Smooth muscle cell (in vitro differentiated cells): Measurements from ENCODE around the gene BTBD1. TPM values are rescaled to one million over a fixed set of nuclear protein-coding genes. Genes with fewer than 3 reads are reported as not detected.
A peak's percentile ranks its signal among the peaks of the same experiment; 100 is the strongest.

Source experiments
- DNase-seq: peaks from one replicate; lab custom pipeline; 2025; ENCODE audit not compliant: unreplicated experiment; lab: John Stamatoyannopoulos, UW
- H2AFZ ChIP-seq: fragments of 200-600 bp; sonication (generic); 2 replicates; pipeline ENCODE4 v1.6.0; 2016; ENCODE audit warnings: antibody characterized with exemption, low read depth, mild to moderate bottlenecking
- H3F3A ChIP-seq: fragments of 200-600 bp; sonication (generic); 2 replicates; pipeline ENCODE4 v1.6.0; 2017; ENCODE audit warnings: antibody characterized with exemption, low read depth
- H3K27ac ChIP-seq: fragments of 200-600 bp; sonication (generic); 2 replicates; pipeline ENCODE4 v1.5.1; 2016; ENCODE audit warnings: low read depth, mild to moderate bottlenecking
- H3K27me3 ChIP-seq: fragments of 200-600 bp; sonication (generic); 2 replicates; pipeline ENCODE4 v1.6.1; 2016; ENCODE audit warnings: low read depth, mild to moderate bottlenecking
- H3K36me3 ChIP-seq: fragments of 200-600 bp; sonication (generic); 2 replicates; pipeline ENCODE4 v1.5.1; 2016; ENCODE audit warnings: low read depth
- H3K4me1 ChIP-seq: fragments of 200-600 bp; sonication (generic); 2 replicates; pipeline ENCODE4 v1.5.1; 2016; ENCODE audit warnings: low read depth
- H3K4me2 ChIP-seq: fragments of 200-600 bp; sonication (generic); 2 replicates; pipeline ENCODE4 v1.6.0; 2016; ENCODE audit warnings: mild to moderate bottlenecking
- H3K4me3 ChIP-seq: fragments of 200-600 bp; sonication (generic); 2 replicates; pipeline ENCODE4 v1.5.1; 2016; ENCODE audit warnings: mild to moderate bottlenecking
- H3K79me2 ChIP-seq: fragments of 200-600 bp; sonication (generic); 2 replicates; pipeline ENCODE4 v1.6.0; 2016; ENCODE audit warnings: low read depth, mild to moderate bottlenecking
- H3K9ac ChIP-seq: fragments of 200-600 bp; sonication (generic); 2 replicates; pipeline ENCODE4 v1.6.0; 2016; ENCODE audit warnings: low read depth
- H3K9me3 ChIP-seq: fragments of 200-600 bp; sonication (generic); replicated peaks from 2 replicates; pipeline ENCODE4 v1.5.1; 2016; ENCODE audit warnings: low read depth
- H4K20me1 ChIP-seq: fragments of 200-600 bp; sonication (generic); 2 replicates; pipeline ENCODE4 v1.6.0; 2016; ENCODE audit warnings: low read depth
- WGBS: methylation state at CpG from one replicate; pipeline ENCODE4 v1.1.7; 2016; ENCODE audit warnings: low lambda C conversion rate; 5-methylcytosine and 5-hydroxymethylcytosine counted together
- polyA plus RNA-seq: library from polyadenylated mRNA; unstranded; fragments of >200 nt; fragmentation: Nextera tagmentation; extraction: Ambion mirVana; gene quantifications from 2 replicates; pipeline ENCODE4 v1.2.1, GENCODE V29; 2016
- total RNA-seq: library from RNA; depleted of rRNA; stranded (reverse); fragments of >200 nt; gene quantifications from 2 replicates; pipeline ENCODE4 v1.2.3, GENCODE V29; 2014
- TF ChIP-seq, protein P1 (sequence below): fragments of 200-600 bp; sonication (generic); IDR thresholded peaks from 2 replicates; pipeline ENCODE4 v1.5.1; 2017; ENCODE audit warnings: borderline replicate concordance, mild to moderate bottlenecking, antibody characterized with exemption; ENCODE audit not compliant: insufficient read depth, poor library complexity, severe bottlenecking

The BTBD1 gene
- total and polyA plus RNA-seq, 2 experiments from 2014 or later: 43.2 to 75.2 TPM

DNA sequence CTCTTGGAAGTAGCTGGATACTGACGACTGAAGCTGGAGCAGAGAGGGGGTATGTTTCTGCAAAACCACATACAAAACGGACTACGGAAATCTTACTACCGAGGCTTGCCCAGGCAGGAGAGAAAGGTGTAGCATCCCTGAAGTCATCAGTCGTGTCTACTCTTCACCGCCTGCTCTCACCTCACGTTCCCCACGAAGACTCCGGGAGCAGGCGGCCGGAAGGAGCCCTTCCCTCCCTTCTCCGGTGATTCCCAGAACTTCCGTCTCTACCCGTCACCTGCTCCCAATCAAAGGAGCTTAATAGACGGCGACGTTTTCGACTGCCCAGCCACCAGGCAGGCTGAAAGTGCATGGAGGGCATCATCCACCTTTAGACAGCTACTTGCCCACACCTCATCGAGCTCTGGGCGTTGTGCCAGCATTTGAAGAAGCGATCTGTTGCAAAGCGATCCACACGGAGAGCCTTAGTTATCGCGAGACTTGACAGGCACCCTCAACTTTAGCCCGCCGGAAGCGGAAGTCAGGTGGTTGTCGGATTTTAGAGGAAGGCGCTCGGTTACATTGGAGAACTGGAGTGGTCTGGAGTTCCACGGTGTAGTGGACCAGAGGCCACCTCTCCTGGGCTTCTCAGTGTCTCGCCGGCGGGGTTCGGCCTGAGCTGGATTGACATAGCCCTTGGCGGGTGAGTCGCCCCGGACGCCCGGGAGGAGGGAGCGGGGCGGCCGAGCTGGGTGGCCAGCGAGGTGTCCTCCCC, 81.2 kb downstream of the BTBD1 start, which contains the start of gene RAMAC:
Gene RAMAC (plus strand): TSS at position 523 of the 754 bp plus-strand sequence. CDS start 2,809 bp downstream, outside the sequence.
- no peaks in the 10 kb centered on the region for H3F3A ChIP-seq
- H3K4me2 ChIP-seq: peak within 1 kb of the TSS; percentile 91
- H3K4me3 ChIP-seq: peak within 1 kb of the TSS; percentile 73
- H4K20me1 ChIP-seq: peaks cover 3% of the 10 kb centered on the region
- peak; percentile 49 for DNase-seq
- H3K9me3 ChIP-seq: no peaks in the 10 kb centered on the region
- peaks cover 8% of the 10 kb centered on the region for H3K4me1 ChIP-seq
- H2AFZ ChIP-seq: peak within 1 kb of the TSS; percentile 96
- H3K27ac ChIP-seq: peak within 1 kb of the TSS; percentile 20
- no peaks in the 10 kb centered on the region for H3K36me3 ChIP-seq
- H3K9ac ChIP-seq: peak within 1 kb of the TSS; percentile 84
- 7% methylated on average over 44 of the region's 45 CpGs for WGBS
- TF ChIP-seq, protein P1, sequence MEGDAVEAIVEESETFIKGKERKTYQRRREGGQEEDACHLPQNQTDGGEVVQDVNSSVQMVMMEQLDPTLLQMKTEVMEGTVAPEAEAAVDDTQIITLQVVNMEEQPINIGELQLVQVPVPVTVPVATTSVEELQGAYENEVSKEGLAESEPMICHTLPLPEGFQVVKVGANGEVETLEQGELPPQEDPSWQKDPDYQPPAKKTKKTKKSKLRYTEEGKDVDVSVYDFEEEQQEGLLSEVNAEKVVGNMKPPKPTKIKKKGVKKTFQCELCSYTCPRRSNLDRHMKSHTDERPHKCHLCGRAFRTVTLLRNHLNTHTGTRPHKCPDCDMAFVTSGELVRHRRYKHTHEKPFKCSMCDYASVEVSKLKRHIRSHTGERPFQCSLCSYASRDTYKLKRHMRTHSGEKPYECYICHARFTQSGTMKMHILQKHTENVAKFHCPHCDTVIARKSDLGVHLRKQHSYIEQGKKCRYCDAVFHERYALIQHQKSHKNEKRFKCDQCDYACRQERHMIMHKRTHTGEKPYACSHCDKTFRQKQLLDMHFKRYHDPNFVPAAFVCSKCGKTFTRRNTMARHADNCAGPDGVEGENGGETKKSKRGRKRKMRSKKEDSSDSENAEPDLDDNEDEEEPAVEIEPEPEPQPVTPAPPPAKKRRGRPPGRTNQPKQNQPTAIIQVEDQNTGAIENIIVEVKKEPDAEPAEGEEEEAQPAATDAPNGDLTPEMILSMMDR: no peak
- H3K27me3 ChIP-seq: no peaks in the 10 kb centered on the region
- peaks cover 15% of the 10 kb centered on the region for H3K79me2 ChIP-seq

DNA sequence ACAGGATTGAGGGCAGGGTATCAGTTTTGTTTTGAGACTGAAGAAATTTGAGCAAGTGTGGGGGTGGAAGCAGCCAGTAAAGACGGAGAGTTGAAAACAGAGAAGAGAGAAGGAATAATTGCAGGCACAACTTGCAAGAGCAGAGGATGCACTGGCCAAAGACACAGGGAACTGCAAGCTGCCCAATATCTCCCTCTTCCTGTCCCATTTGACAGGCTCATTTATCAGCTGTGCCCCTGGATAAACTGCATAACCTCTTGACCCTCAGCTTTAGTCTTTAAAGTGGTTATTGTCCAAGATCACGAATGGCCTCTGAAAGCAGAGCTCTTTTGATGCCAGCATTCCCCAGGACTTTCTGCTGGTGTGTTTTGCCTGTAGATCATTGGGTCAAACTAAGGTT, 86.1 kb downstream of the BTBD1 start:
- H4K20me1 ChIP-seq: no peaks in the 10 kb centered on the region
- no peak overlapping the region for H3K27ac ChIP-seq
- no peak for DNase-seq
- no peak overlapping the region for H3K4me2 ChIP-seq
- H3K4me1 ChIP-seq: no peaks in the 10 kb centered on the region
- H3K36me3 ChIP-seq: no peaks in the 10 kb centered on the region
- H3K9ac ChIP-seq: no peak overlapping the region
- TF ChIP-seq, protein P1: no peak
- no peaks in the 10 kb centered on the region for H3K9me3 ChIP-seq
- H3K79me2 ChIP-seq: no peaks in the 10 kb centered on the region
- WGBS: 63% methylated on average over 2 of the region's 2 CpGs
- no peak overlapping the region for H3K4me3 ChIP-seq
- H2AFZ ChIP-seq: no peak overlapping the region
- H3K27me3 ChIP-seq: no peaks in the 10 kb centered on the region
- no peaks in the 10 kb centered on the region for H3F3A ChIP-seq

DNA sequence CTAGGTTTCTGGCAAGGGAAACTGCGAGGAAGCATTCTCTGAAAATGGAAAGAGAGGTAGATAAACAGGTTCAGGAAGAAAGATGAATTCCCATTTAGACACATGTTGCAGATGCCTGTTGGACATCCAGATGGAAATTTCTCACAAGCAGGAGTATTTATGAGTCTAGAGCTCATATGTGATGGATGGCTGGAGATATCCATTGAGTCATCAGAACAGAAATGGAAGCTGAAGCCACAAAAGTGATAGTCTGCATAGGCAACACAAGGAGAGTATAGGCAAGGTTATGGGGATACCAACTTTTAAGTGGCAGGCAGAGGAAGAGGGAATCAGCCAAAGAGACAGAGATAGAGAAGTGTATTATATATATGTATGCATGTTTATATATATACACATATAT, 87.3 kb downstream of the BTBD1 start:
- no peak overlapping the region for H2AFZ ChIP-seq
- H3K4me2 ChIP-seq: no peak overlapping the region
- no peak overlapping the region for H3K4me3 ChIP-seq
- no peaks in the 10 kb centered on the region for H3F3A ChIP-seq
- no peak for DNase-seq
- TF ChIP-seq, protein P1: no peak
- no peaks in the 10 kb centered on the region for H4K20me1 ChIP-seq
- WGBS: 95% methylated on average over 1 of the region's 1 CpG
- H3K4me1 ChIP-seq: no peaks in the 10 kb centered on the region
- no peak overlapping the region for H3K9ac ChIP-seq
- no peaks in the 10 kb centered on the region for H3K79me2 ChIP-seq
- no peak overlapping the region for H3K27ac ChIP-seq
- no peaks in the 10 kb centered on the region for H3K9me3 ChIP-seq
- H3K27me3 ChIP-seq: no peaks in the 10 kb centered on the region
- no peaks in the 10 kb centered on the region for H3K36me3 ChIP-seq

DNA sequence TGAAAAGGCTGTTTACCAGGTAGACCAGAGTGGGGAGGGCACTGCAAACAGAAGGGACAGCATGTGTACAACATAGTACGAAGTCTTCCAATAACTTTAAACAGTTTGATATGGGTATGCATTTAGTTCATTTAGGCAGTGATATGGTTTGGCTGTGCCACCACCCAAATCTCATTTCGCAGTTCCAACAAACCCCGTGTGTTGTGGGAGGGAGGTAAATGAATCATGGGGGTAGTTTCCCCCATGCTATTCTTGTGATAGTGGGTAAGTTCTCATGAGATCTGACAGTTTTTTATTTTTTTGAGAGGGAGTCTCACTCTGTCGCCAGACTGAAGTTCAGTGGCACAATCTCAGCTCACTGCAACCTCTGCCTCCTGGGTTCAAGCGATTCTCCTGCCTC, 88.6 kb downstream of the BTBD1 start:
- Histone ChIP-seq H3K4me2 (no peak overlapping the region), H2AFZ (no peak overlapping the region), H3K9me3 (no peaks in the 10 kb centered on the region), H3F3A (no peaks in the 10 kb centered on the region), H3K4me1 (no peaks in the 10 kb centered on the region), H4K20me1 (no peaks in the 10 kb centered on the region), H3K79me2 (no peaks in the 10 kb centered on the region), H3K4me3 (no peak overlapping the region), H3K9ac (no peak overlapping the region), H3K36me3 (no peaks in the 10 kb centered on the region), H3K27me3 (no peaks in the 10 kb centered on the region), H3K27ac (no peak overlapping the region)
- no peak for DNase-seq
- 89% methylated on average over 5 of the region's 5 CpGs for WGBS
- TF ChIP-seq, protein P1: no peak
